RCC 7860 (cell line): ENCODE measurements around the gene SS18L1.
"Not testable (repeated sequence)": the region's sequence is repeated elsewhere in the genome, so short reads cannot be mapped to it uniquely, and the experiment has no call there.

Source experiments
- DNase-seq: peaks from one replicate; pipeline ENCODE4 v3.0.0-alpha.2; 2015; ENCODE audit warnings: low spot score
- FAIRE-seq: peaks from 2 replicates; lab custom pipeline; 2012; peaks lifted over from hg19 to GRCh38; lab: Jason Lieb, UNC

SS18L1 gene

DNA sequence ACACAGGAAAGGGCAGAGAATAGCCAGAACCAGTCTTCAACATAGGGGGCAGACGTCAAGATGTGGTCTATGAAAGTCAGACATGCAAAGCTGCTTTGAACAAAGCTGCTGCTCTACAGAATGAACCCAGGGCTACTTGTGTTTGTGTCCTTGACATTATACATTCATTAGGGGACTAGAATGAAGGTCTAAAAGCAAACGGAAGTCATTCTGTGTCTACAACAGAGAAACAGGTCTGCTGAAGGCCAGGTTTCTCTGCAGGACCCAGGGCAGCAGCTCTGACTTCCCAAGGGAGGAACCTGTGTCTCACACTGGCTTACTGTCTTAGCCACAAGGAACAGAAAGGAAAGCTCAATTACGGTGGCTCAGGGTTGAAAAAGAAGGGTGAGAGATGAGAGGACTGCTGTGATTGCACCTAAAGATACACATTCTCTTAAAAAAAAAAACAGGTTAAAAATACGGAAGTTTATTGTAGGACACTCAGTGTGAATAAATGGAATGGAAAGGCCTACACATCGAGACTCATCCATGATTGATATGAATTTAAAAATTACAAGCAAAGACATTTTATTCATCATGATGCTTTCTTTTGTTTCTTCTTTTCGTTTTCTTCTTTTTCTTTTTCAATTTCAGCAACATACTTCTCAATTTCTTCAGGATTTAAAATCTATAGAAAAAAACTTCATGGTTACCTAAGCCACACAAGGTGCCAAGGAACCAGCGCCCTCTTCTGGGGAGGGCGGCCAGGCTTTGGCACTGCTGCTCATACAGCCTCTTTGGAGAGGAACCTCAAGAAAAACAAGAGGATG, 7.1 kb upstream of the SS18L1 start:
- no peak for DNase-seq
- no peak for FAIRE-seq

- no peak for FAIRE-seq
- DNase-seq = no peak
Observed at GRCh38 chr20:62137092-62137384, 6.5 kb upstream of the SS18L1 start.

- FAIRE-seq (no peak), DNase-seq (no peak)
Observed at GRCh38 chr20:62137478-62138203, 5.9 kb upstream of the SS18L1 start.

- FAIRE-seq = no peak
- DNase-seq = no peak
Observed at GRCh38 chr20:62138204-62138543, 5.4 kb upstream of the SS18L1 start.

DNA sequence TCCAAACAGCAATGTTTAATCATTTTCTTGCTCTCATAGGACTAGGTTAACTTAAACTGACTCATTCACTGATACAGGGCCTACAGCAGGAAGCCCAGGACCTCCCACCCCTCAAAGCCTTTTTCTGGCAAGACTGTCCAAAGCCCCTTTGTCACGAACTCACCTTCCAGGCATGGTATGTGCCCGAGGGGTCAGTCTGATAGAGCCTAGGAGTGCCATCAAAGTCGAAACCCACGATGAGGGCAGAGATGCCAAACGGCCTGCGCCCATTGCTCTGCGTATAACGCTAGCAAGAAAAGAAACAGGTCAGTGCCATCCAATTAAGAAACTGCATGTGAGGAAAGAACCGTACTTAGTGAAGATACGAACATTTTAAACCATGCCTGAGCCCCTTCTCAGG, 4.7 kb upstream of the SS18L1 start:
- no peak for DNase-seq
- no peak for FAIRE-seq

DNA sequence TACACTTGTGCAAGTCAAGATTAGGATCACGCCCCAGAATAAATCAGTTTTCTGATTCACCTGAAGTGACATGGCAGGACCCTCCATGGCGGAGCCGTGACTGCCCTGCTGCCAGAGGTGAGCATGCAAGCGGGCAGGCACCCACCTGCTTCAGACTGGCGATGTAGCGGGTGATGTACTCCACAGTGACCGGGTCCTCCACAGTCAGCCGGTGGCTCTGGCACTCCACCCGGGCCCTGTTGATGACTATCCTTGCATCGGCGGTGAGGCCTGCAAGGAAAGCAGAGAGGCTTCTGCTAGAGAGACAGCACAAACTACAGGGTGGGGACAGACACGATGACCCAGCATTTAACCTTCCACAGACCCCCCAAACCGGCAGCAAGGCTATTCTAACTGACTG, 3.9 kb upstream of the SS18L1 start:
- DNase-seq (no peak), FAIRE-seq (no peak)

DNA sequence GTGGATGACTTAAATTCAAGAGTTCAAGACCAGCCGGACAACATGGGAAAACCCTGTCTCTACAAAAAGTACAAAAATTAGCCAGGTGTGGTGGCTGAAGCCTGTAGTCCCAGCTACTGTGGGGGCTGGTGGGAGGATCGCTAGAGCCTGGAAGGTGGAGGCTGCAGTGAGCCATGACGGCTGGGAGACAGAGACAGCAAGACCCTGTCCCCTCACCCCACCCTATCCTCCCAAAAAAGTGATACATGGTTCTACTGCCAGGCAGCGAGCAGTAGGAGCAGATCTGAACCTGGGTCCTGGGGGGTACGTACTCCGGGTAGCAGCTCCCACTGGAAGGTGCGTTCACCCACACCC, 2.5 kb upstream of the SS18L1 start:
- DNase-seq (no peak), FAIRE-seq (no peak)

DNA sequence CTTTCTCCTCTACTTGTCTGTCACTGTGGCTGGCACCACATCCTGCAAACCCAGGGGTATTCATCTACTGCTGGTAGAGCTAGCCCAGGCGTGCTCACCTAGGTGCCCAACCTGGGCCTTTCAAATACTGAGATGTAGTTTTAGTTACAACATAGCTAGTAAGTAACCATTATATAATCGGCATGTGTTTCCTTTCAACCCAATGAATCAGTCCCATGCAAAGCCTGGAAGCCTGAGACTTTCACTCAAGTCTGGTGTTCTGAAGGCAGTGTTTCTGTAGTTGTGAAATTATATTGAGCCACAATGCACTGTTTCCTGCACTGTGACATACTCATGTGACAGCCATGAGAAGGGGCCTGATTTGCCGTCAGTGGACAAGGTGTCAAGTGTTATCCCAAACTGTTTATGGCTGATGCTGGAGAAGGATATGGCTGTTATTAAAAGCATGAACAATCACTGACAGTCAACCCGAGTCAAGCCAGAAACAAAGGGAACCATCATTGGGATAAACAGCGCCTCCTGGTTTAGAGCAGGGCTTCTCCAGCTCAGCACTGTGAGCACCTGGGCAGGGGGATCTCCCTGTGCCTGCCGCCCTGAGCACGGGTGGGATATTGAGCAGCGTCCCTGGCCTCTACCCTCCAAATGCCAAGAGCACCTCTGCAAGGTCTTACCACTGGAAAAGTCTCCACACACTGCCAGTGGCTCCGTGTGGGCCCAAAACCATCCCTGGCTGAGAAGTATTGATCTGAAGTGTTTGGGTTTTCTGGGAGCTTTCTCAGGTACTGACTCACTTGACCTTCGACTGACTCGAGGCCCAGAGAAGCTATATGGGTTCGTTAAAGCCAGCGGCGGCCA, 1.9 kb upstream of the SS18L1 start:
- DNase-seq = no peak
- FAIRE-seq = no peak

GRCh38 chr20:62142252-62143080, 1.1 kb upstream of the SS18L1 start:
- FAIRE-seq = no peak
- no peak for DNase-seq

- FAIRE-seq = no peak
- no peak for DNase-seq
Observed at GRCh38 chr20:62143957-62144825, 622 bp downstream of the SS18L1 start.

DNA sequence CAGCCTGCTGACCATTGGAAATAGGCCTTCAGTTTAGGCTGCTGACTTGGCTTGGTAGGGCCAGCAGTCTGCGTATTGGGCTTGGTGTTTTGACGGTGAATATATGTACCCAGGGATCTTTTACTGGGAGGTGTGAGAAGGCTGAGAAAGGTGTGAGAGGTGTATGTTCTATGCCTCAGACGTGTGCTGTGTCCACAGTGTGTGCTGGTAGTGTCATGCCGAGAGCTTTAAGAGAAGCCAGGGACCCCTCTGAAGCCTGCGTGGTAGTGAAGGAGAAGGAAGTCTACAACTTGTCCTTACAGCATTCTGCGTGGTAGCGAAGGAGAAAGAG, 2.1 kb downstream of the SS18L1 start:
- DNase-seq (no peak), FAIRE-seq (no peak)

- FAIRE-seq = no peak
- DNase-seq = no peak
Observed at GRCh38 chr20:62146019-62146755, 2.6 kb downstream of the SS18L1 start.

DNA sequence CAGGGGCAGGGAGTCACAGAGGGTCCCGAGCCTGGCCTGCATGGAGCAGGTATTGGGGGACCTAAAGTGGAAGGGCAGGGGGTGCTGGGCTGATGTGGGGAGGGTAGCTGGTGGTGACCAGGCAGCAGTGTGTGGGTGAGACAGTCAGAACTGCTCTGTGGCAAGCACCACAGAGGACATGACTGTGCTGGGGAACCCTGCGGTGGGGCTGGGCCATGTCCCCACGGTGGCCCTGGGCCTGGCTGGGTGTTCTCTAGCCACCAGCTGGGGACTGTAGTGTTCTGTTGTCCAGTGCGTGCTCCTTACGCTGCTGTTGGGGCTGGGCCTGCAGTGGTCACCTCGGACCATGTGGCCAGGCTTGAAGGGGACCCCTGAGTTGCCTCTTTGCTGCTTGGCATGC, 3.6 kb downstream of the SS18L1 start:
- DNase-seq = no peak

GRCh38 chr20:62147528-62147927, 4.0 kb downstream of the SS18L1 start:
- DNase-seq (no peak), FAIRE-seq (no peak)

More for the DNA sequence above, 3.6 kb downstream of the SS18L1 start:
- FAIRE-seq = no peak

GRCh38 chr20:62148383-62148782, 4.8 kb downstream of the SS18L1 start:
- DNase-seq, FAIRE-seq: not testable (repeated sequence)

- DNase-seq = no peak
- FAIRE-seq = no peak
Observed at GRCh38 chr20:62148908-62149314, 5.3 kb downstream of the SS18L1 start.

DNA sequence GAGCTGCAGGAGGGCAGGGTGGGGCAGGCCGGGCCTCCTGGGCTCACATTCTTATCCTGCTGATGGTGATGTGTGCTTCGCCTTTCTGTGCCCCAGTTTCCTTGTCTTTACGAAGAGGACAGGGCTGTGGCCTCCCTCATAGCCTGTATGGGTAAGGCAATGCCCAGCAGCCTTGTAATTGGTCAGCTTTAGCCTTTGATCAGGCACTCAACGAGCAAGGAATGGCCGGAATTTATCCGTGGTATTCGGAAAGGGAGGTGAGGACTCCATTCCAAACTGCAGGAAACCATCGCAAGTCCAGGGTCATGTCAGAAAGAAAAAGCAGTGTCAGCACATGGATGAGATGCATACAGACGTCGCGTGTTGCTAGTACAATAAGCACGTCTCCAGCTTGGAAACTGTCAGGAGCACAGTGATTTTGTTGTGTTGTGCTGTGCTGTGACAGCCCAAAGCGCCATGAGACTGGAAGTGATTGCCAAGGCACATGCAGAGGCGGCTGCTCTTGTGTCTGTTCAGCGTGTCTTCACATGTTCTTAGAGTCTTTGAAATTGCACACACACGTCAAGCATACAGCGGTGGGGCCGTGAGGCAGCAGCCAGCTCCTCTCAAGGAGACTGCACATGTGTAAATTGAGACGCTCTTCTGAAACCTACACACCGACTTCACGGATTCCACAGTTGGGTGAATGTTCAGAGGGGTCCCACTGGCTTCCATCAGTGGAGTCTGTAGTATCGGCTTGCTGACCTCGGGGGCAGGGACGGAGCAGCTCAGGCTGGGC, 6.2 kb downstream of the SS18L1 start:
- FAIRE-seq (no peak), DNase-seq (no peak)

- DNase-seq (no peak), FAIRE-seq (no peak)
Observed at GRCh38 chr20:62150310-62150575, 6.7 kb downstream of the SS18L1 start.

DNA sequence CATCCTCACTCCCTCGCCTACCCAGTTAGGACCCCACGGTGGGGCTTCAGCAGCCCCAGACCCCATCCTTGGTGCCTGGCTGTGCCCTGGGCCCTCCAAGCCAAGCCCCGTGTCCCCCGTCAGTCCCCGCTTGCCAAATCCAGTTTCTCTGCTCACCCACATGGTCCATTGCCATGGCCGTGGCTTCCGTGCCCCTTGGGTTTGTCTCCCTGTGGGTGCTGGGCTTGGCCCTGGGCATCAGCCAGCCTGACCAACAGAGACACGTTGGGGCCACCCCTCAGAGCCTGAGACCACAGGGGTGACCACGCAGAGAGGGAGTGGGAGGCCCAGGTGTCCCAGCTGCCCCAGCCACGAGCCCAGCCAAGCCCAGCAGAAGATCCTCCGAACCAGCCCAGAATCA, 7.7 kb downstream of the SS18L1 start:
- DNase-seq (no peak), FAIRE-seq (no peak)
